DOHH2 (cell line): ENCODE results near the gene TET2.

Experiments used
- CTCF ChIP-seq: fragments of 200-600 bp; sonication (generic); IDR thresholded peaks from one replicate; pipeline ENCODE4 v1.5.1; 2014; ENCODE audit warnings: antibody characterized with exemption, mild to moderate bottlenecking, low read depth, low read length; ENCODE audit not compliant: poor library complexity, severe bottlenecking
- EZH2phosphoT487 ChIP-seq: fragments of 200-600 bp; sonication (generic); IDR thresholded peaks from 2 replicates; pipeline ENCODE4 v1.6.1; 2017; ENCODE audit warnings: borderline replicate concordance, mild to moderate bottlenecking, antibody characterized with exemption, low read length, moderate library complexity, mixed read lengths

GRCh38 chr4:105327222-105327621 lies 180.5 kb downstream of the TET2 start:
- TF ChIP-seq CTCF (no peak), EZH2phosphoT487 (no peak)
